Measurements from ENCODE around the gene MORN5. TPM values are rescaled to one million over a fixed set of nuclear protein-coding genes. Genes with fewer than 3 reads are reported as not detected.

MORN5 gene
- polyA plus RNA-seq, 2 of the 4 experiments (the other 2 are of a cell fraction), result not detected

DNA sequence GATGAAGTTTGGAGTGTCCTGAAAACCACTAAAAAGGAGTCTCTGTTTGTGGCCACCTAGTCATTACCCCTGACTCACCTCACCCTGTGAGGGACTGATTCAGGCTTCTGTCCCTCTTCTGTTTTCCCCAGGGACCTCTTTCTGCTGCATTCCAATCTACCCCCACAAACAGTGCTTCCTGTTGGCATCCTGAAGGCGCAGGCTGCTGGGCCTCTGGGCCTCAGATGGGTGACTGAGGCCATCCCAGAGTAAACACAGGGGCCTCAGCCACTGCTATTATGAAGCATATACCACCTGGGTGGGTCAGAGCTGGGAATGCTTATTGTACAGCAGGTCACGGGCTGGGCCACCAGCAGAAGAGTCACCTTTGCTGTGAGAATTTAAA is 20.0 kb downstream of the MORN5 start:
- ChIA-PET POLR2A (no interaction called here), CTCF (interaction anchor here (1.1 to 1.9 kb wide), 3 partner anchors 8 to 55 kb away, joined by 3 to 9 read pairs (median 5); no protein-coding TSS in a partner anchor)
- H3K4me3 ChIP-seq, result no peak overlapping the region
- H3K9me3 ChIP-seq, result no peaks in the 10 kb centered on the region
- ATAC-seq (no peak), DNase-seq (ENCODE audit: low read depth in 1 of 2, low spot score in 1 of 2) (no peak), FAIRE-seq (no peak)
- H3K27ac ChIP-seq, result no peak overlapping the region
- TF ChIP-seq RAD21 (conservative IDR thresholded peaks at IDR 0.05 in 1 of 2, IDR thresholded peaks at IDR 0.05 in 1 of 2) (no peak), RFX5 (IDR thresholded peaks at IDR 0.05) (no peak)
- peaks cover 8% of the 10 kb centered on the region for H3K4me1 ChIP-seq
- H3K4me2 ChIP-seq, result no peak overlapping the region
- 29% methylated on average over 2 of the region's 2 CpGs for WGBS (ENCODE audit: missing lambda C conversion rate)

DNA sequence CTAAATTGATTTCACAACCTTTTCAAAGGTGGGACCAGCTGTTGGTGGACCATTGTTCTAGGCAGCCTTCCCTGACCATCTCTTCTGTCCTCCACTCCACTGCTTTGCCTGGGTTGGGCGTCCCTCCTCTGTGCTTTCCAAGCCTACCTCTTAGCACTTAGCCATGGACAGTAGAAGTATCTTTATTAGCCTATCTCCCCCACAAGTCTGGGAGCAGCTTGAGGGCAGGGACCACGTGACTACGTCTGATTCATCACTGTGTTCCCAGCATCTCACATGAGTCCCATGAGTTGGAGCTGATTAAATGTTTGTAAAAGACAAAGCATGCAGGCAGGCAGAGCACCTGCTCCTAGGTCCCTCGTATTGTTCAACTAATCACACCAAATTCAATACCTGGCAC is 20.9 kb downstream of the MORN5 start:
- ChIA-PET POLR2A (no interaction called here), CTCF (interaction anchor here (0.6 to 1.9 kb wide), 5 partner anchors 9 to 272 kb away, joined by 3 to 9 read pairs (median 5); no protein-coding TSS in a partner anchor)
- TF ChIP-seq, protein P1, sequence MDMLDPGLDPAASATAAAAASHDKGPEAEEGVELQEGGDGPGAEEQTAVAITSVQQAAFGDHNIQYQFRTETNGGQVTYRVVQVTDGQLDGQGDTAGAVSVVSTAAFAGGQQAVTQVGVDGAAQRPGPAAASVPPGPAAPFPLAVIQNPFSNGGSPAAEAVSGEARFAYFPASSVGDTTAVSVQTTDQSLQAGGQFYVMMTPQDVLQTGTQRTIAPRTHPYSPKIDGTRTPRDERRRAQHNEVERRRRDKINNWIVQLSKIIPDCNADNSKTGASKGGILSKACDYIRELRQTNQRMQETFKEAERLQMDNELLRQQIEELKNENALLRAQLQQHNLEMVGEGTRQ (IDR thresholded peaks at IDR 0.05), result peak; percentile 86
- TF ChIP-seq FOSL2 (IDR thresholded peaks at IDR 0.05) (no peak), FOSL2 (CRISPR knock-in tag; IDR thresholded peaks at IDR 0.05) (peak; percentile 9; the same call in 1 of the 2 replicates), HOXB5 (CRISPR knock-in tag; IDR thresholded peaks at IDR 0.05) (no peak)
- TF ChIP-seq, protein P2, sequence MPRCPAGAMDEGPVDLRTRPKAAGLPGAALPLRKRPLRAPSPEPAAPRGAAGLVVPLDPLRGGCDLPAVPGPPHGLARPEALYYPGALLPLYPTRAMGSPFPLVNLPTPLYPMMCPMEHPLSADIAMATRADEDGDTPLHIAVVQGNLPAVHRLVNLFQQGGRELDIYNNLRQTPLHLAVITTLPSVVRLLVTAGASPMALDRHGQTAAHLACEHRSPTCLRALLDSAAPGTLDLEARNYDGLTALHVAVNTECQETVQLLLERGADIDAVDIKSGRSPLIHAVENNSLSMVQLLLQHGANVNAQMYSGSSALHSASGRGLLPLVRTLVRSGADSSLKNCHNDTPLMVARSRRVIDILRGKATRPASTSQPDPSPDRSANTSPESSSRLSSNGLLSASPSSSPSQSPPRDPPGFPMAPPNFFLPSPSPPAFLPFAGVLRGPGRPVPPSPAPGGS (IDR thresholded peaks at IDR 0.05), result no peak
- peak; percentile 47 to 65 for DNase-seq (ENCODE audit: low read depth in 1 of 2, low spot score in 1 of 2)
- H3K4me2 ChIP-seq, result peak overlapping the region; percentile 1; the same call in 1 of the 3 replicates
- FAIRE-seq, result no peak
- H3K4me3 ChIP-seq, result no peak overlapping the region
- no peaks in the 10 kb centered on the region for H3K9me3 ChIP-seq
- ATAC-seq, result peak; percentile 85 to 90
- H3K27ac ChIP-seq, result peak overlapping the region in 1 of 2 experiments; percentile 48; a peak in 1 of 6 replicates
- peaks cover 8% of the 10 kb centered on the region for H3K4me1 ChIP-seq
- 9% methylated on average over 4 of the region's 4 CpGs for WGBS (ENCODE audit: missing lambda C conversion rate)

DNA sequence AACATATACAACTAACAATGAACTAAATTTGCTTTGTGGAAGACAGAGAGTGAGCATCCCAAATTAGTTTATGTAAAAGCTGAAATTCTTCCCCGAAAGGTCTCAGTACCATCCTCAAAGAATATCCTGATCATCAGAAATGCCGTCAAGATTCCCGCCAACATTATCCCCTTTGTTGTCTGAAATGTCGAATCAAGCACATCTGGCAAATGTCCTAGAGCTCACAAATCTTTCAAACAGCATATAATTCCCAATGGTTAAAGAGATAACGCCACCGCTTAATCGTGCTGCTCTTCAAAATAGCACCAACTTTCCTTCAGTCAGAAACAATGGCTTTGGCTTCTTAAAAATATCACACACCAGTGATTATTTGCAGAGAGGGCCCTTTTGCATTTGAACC is 23.8 kb downstream of the MORN5 start:
- Histone ChIP-seq H3K9me3 (no peaks in the 10 kb centered on the region), H3K4me3 (no peak overlapping the region), H3K27ac (no peak overlapping the region), H3K4me1 (peaks cover 8% of the 10 kb centered on the region), H3K4me2 (no peak overlapping the region)
- CTCF ChIA-PET, result interaction anchor here (1.2 to 1.7 kb wide), 4 partner anchors 10 to 170 kb away, joined by 3 to 5 read pairs (median 4); no protein-coding TSS in a partner anchor
- WGBS (ENCODE audit: missing lambda C conversion rate), result 71% methylated on average over 7 of the region's 7 CpGs
- TF ChIP-seq ZNF302 (CRISPR knock-in tag; IDR thresholded peaks at IDR 0.05) (no peak), GATA3 (IDR thresholded peaks at IDR 0.05; ENCODE audit: borderline replicate concordance) (no peak), JUN (IDR thresholded peaks at IDR 0.05) (no peak), CBX2 (IDR thresholded peaks at IDR 0.05; ENCODE audit: borderline replicate concordance, low read depth) (no peak), EHMT2 (IDR thresholded peaks at IDR 0.05; ENCODE audit: low read depth) (no peak), ZFP36 (IDR thresholded peaks at IDR 0.05; ENCODE audit: borderline replicate concordance, partially characterized antibody) (no peak), RFX5 (IDR thresholded peaks at IDR 0.05) (no peak), SMC3 (IDR thresholded peaks at IDR 0.05) (no peak), KDM1A (IDR thresholded peaks at IDR 0.05; ENCODE audit: low read depth) (no peak)
- TF ChIP-seq, protein P3, sequence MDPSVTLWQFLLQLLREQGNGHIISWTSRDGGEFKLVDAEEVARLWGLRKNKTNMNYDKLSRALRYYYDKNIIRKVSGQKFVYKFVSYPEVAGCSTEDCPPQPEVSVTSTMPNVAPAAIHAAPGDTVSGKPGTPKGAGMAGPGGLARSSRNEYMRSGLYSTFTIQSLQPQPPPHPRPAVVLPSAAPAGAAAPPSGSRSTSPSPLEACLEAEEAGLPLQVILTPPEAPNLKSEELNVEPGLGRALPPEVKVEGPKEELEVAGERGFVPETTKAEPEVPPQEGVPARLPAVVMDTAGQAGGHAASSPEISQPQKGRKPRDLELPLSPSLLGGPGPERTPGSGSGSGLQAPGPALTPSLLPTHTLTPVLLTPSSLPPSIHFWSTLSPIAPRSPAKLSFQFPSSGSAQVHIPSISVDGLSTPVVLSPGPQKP (IDR thresholded peaks at IDR 0.05; ENCODE audit: low read depth, low read length), result no peak
- TF ChIP-seq, protein P1 (IDR thresholded peaks at IDR 0.05), result no peak
- DNase-seq (ENCODE audit: low read depth in 1 of 2, low spot score in 1 of 2), result no peak
- no peak for ATAC-seq
- FAIRE-seq, result no peak
- POLR2A ChIA-PET, result no interaction called here
